Measurements from ENCODE around the gene GALNT15.

GALNT15 gene

GRCh38 chr3:16150285-16150684 is 24.2 kb upstream of the GALNT15 start:
- DNase-seq, result no peak

- DNase-seq, result peak in 9 of 56 donors; percentile 11 to 43 (median 17)
These were observed 23.4 kb upstream of the GALNT15 start for GRCh38 chr3:16151109-16151508.

GRCh38 chr3:16168211-16168610 is 6.3 kb upstream of the GALNT15 start:
- peak in 1 of 56 donors; percentile 10 for DNase-seq

- DNase-seq, result no peak
These were observed 3.5 kb upstream of the GALNT15 start for GRCh38 chr3:16171009-16171408.

GRCh38 chr3:16171825-16172224 is 2.7 kb upstream of the GALNT15 start:
- DNase-seq, result no peak

GRCh38 chr3:16173283-16174025 is 1.0 kb upstream of the GALNT15 start:
- DNase-seq, result no peak

- no peak for DNase-seq
These were observed 489 bp upstream of the GALNT15 start for GRCh38 chr3:16174026-16174355.

- peak in 29 of 56 donors; percentile 13 to 71 (median 39) for DNase-seq
These were observed 759 bp downstream of the GALNT15 start for GRCh38 chr3:16174976-16175901.

GRCh38 chr3:16176391-16177030 is 2.0 kb downstream of the GALNT15 start:
- peak in 10 of 56 donors; percentile 7 to 49 (median 23) for DNase-seq

- no peak for DNase-seq
These were observed 2.9 kb downstream of the GALNT15 start for GRCh38 chr3:16177382-16177781.

- no peak for DNase-seq
These were observed 3.6 kb downstream of the GALNT15 start for GRCh38 chr3:16177962-16178627.

GRCh38 chr3:16178628-16178988 is 4.1 kb downstream of the GALNT15 start:
- no peak for DNase-seq

GRCh38 chr3:16179261-16179660 is 4.8 kb downstream of the GALNT15 start:
- no peak for DNase-seq

- DNase-seq, result no peak
These were observed 5.6 kb downstream of the GALNT15 start for GRCh38 chr3:16179771-16180736.

- DNase-seq, result no peak
These were observed 6.3 kb downstream of the GALNT15 start for GRCh38 chr3:16180737-16181134.

- peak in 2 of 56 donors; percentile 5 to 49 for DNase-seq
These were observed 6.9 kb downstream of the GALNT15 start for GRCh38 chr3:16181361-16181760.

GRCh38 chr3:16182183-16182582 is 7.7 kb downstream of the GALNT15 start:
- DNase-seq, result no peak

- no peak for DNase-seq
These were observed 8.1 kb downstream of the GALNT15 start for GRCh38 chr3:16182612-16183011.

GRCh38 chr3:16183082-16183481 is 8.6 kb downstream of the GALNT15 start:
- DNase-seq, result no peak

GRCh38 chr3:16183601-16184270 is 9.3 kb downstream of the GALNT15 start:
- DNase-seq, result no peak
